Endothelial cell of umbilical vein (primary cell): Measurements from ENCODE around the gene UNC5C. TPM values are rescaled to one million over a fixed set of nuclear protein-coding genes. Genes with fewer than 3 reads are reported as not detected.

Experiments
- BruUV-seq: library from RNA; stranded (reverse); fragments of 400-500 nt; replicated peaks from 2 replicates; lab custom pipeline; 2021; lab: Mats Ljungman, UMichigan
- CTCF ChIA-PET: fragments of 300-600, 350-600 bp; sonication (Branson Sonifier 250); formaldehyde crosslinking; loops from one replicate; lab custom pipeline; 2021; ENCODE audit warnings: antibody characterized with exemption, inconsistent platforms; lab: Charles Lee
- POLR2A ChIA-PET: fragments of 300-600, 350-600 bp; sonication (Branson Sonifier 250); formaldehyde crosslinking; loops from one replicate; lab custom pipeline; 2021; ENCODE audit warnings: antibody characterized with exemption, inconsistent platforms; lab: Charles Lee
- DNase-seq: peaks from one replicate; pipeline ENCODE4 v3.0.0-alpha.2; 2011; ENCODE audit warnings: low read depth, low spot score
- FAIRE-seq: peaks from 2 replicates; lab custom pipeline; 2011; peaks lifted over from hg19 to GRCh38; lab: Jason Lieb, UNC
- H2AFZ ChIP-seq: 2 replicates; pipeline ENCODE4 v1.6.0; 2012; ENCODE audit warnings: low read depth, low read length, control low read depth, inconsistent platforms
- H3K27ac ChIP-seq: 2 replicates; pipeline ENCODE4 v1.5.1; 2011; ENCODE audit warnings: low read depth, mild to moderate bottlenecking, control low read depth, low read length, moderate library complexity; ENCODE audit not compliant: insufficient read depth
- H3K27me3 ChIP-seq, 2 experiments: 2 replicates each; pipeline versions ENCODE4 v1.6.0 to v1.6.1; 2011; ENCODE audit warnings: low read length in 2 of 2, mixed read lengths in 1 of 2; ENCODE audit not compliant: control insufficient read depth in 2 of 2, insufficient read depth in 2 of 2
- H3K36me3 ChIP-seq, 2 experiments: 2 replicates in 1 of 2; 3 replicates in 1 of 2; pipeline ENCODE4 v1.5.1; 2011; ENCODE audit warnings: low read length in 2 of 2, mild to moderate bottlenecking in 1 of 2, moderate library complexity in 1 of 2; ENCODE audit not compliant: control insufficient read depth in 2 of 2, insufficient read depth in 2 of 2; ENCODE audit errors: extremely low read depth in 1 of 2
- H3K4me1 ChIP-seq: 3 replicates; pipeline ENCODE4 v1.5.1; 2011; ENCODE audit warnings: mild to moderate bottlenecking, low read length; ENCODE audit not compliant: control insufficient read depth, insufficient read depth; ENCODE audit errors: extremely low read depth
- H3K4me2 ChIP-seq: 2 replicates; pipeline ENCODE4 v1.6.1; 2011; ENCODE audit warnings: low read length, control low read depth, mixed read lengths; ENCODE audit not compliant: insufficient read depth
- H3K4me3 ChIP-seq, 3 experiments: fragments of 200-600 bp in 1 of 3; sonication (generic), shearing (Covaris generic) in 1 of 3; replicated peaks in 1 of 3; 2 replicates each; pipeline ENCODE4 v1.5.1; 2011 to 2016; ENCODE audit warnings: control low read depth in 3 of 3, low read length in 3 of 3, mild to moderate bottlenecking in 2 of 3, inconsistent platforms in 1 of 3, low read depth in 1 of 3, moderate library complexity in 1 of 3; ENCODE audit not compliant: insufficient read depth in 1 of 3
- H3K79me2 ChIP-seq: 2 replicates; pipeline ENCODE4 v1.6.0; 2012; ENCODE audit warnings: low read length, inconsistent platforms; ENCODE audit not compliant: control insufficient read depth, insufficient read depth
- H3K9ac ChIP-seq: replicated peaks from 2 replicates; pipeline ENCODE3; 2011; ENCODE audit warnings: low read length, control low read depth; ENCODE audit not compliant: insufficient read depth; ENCODE audit errors: extremely low read depth
- H3K9me1 ChIP-seq: replicated peaks from 3 replicates; pipeline ENCODE4 v1.6.0; 2011; ENCODE audit warnings: mild to moderate bottlenecking, low read length; ENCODE audit not compliant: control insufficient read depth, insufficient read depth; ENCODE audit errors: extremely low read depth
- H3K9me3 ChIP-seq: replicated peaks from 2 replicates; pipeline ENCODE4 v1.5.1; 2012; ENCODE audit warnings: low read length, inconsistent platforms; ENCODE audit not compliant: control insufficient read depth, insufficient read depth
- H4K20me1 ChIP-seq: replicated peaks from 2 replicates; pipeline ENCODE3; 2011; ENCODE audit warnings: mild to moderate bottlenecking, low read length; ENCODE audit not compliant: control insufficient read depth, insufficient read depth; ENCODE audit errors: extremely low read depth
- CTCF ChIP-seq, 2 donors: IDR thresholded peaks; 1 replicate in 1 of 2; 2 replicates in 1 of 2; pipeline ENCODE4 v1.5.1; 2011; ENCODE audit warnings: low read length in 2 of 2, mild to moderate bottlenecking in 2 of 2, moderate library complexity in 2 of 2, control low read depth in 1 of 2, inconsistent platforms in 1 of 2, low read depth in 1 of 2; ENCODE audit not compliant: insufficient read depth in 1 of 2; ENCODE audit errors: extremely low read depth in 1 of 2
- EZH2 ChIP-seq: IDR thresholded peaks from 2 replicates; pipeline ENCODE4 v1.6.1; 2012; ENCODE audit warnings: borderline replicate concordance, low read depth, mild to moderate bottlenecking, moderate library complexity, low read length, inconsistent platforms; ENCODE audit not compliant: severe bottlenecking
- FOS ChIP-seq: IDR thresholded peaks from 2 replicates; pipeline ENCODE4 v1.6.1; 2011; ENCODE audit warnings: mild to moderate bottlenecking, low read length, moderate library complexity, borderline replicate concordance; ENCODE audit not compliant: insufficient read depth
- GATA2 ChIP-seq: IDR thresholded peaks from 2 replicates; pipeline ENCODE4 v1.7.0; 2011; ENCODE audit warnings: low read depth, mild to moderate bottlenecking, moderate library complexity, mixed read lengths, low read length; ENCODE audit not compliant: insufficient read length, insufficient read depth
- JUN ChIP-seq: IDR thresholded peaks from 2 replicates; pipeline ENCODE4 v1.6.1; 2011; ENCODE audit warnings: borderline replicate concordance, low read depth; ENCODE audit not compliant: insufficient read length, insufficient read depth
- MYC ChIP-seq: IDR thresholded peaks from one replicate; pipeline ENCODE4 v1.6.1; 2011; ENCODE audit warnings: mild to moderate bottlenecking, low read depth, low read length
- POLR2A ChIP-seq: IDR thresholded peaks from 2 replicates; pipeline ENCODE4 v1.6.1; 2012; ENCODE audit warnings: low read depth, mild to moderate bottlenecking, control low read depth, low read length
- POLR2AphosphoS5 ChIP-seq: IDR thresholded peaks from 2 replicates; pipeline ENCODE4 v1.6.1; 2012; ENCODE audit warnings: low read depth, mild to moderate bottlenecking, control low read depth, low read length, moderate library complexity; ENCODE audit not compliant: insufficient read depth
- dilution Hi-C: fragments of 300-500 bp; cut with MboI; formaldehyde crosslinking; loops from one replicate; pipeline ENCODE4 v1.15.0; 2019; ENCODE audit warnings: low sequenced_read_pairs; ENCODE audit not compliant: extremely low pct_ligation_motif_present
- intact Hi-C: fragments of 100-400 bp; cut with micrococcal nuclease; formaldehyde crosslinking; loops from one replicate; pipeline ENCODE4 v1.10.0; 2022
- polyA plus RNA-seq, 4 experiments: library from polyadenylated mRNA; depleted of rRNA in 3 of 4; stranded (reverse) in 3 of 4; unstranded in 1 of 4; fragments of >200 nt; gene quantifications; 2 replicates each; pipeline versions ENCODE4 v1.2.1 to v1.2.3, GENCODE V29; 2011 to 2012; ENCODE audit warnings: missing spikeins in 1 of 4
- total RNA-seq: library from RNA; stranded (reverse); gene quantifications from 2 replicates; pipeline ENCODE4 v1.2.3, GENCODE V29; 2021
- TF ChIP-seq, protein P1 (sequence below): IDR thresholded peaks from 2 replicates; pipeline ENCODE4 v1.6.1; 2011; ENCODE audit not compliant: insufficient read depth, insufficient read length

Gene UNC5C
- total and polyA plus RNA-seq, 2 donors (not counting 3 experiments of a cell fraction or from before 2014, with no cell fraction given) = 0.44 to 0.53 TPM

DNA sequence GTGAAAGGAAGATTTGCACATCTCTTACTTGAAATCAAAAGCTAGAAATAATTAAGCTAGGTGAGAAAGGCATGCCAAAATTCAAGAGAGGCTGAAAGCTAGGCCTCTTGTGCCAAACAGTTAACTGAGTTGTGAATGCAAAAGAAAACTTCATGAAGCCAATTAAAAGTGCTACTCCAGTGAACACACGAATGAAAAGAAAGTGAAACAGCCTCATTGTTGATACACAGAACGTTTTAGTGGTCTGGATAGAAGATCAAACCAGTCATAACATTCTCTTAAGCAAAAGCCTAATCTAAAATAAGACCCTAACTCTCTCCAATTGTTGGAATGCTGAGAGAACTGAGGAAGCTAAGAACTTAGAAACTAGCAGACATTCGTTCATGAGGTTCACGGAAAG is 122.3 kb downstream of the UNC5C start:
- CTCF ChIA-PET = no interaction called here
- Histone ChIP-seq H3K9me3 (no peaks in the 10 kb centered on the region), H3K36me3 (no peaks in the 10 kb centered on the region), H3K4me3 (no peak overlapping the region), H3K9me1 (no peaks in the 10 kb centered on the region), H3K27me3 (no peaks in the 10 kb centered on the region), H3K79me2 (no peaks in the 10 kb centered on the region), H3K4me1 (no peaks in the 10 kb centered on the region), H3K4me2 (no peak overlapping the region), H4K20me1 (no peaks in the 10 kb centered on the region), H2AFZ (no peak overlapping the region), H3K9ac (no peak overlapping the region), H3K27ac (no peak overlapping the region)
- no peak for TF ChIP-seq CTCF (IDR thresholded peaks at IDR 0.05; ENCODE audit: extremely low read depth in 1 of 2, insufficient read depth in 1 of 2, low read depth in 1 of 2, low read length in 2 of 2)
- TF ChIP-seq, protein P1, sequence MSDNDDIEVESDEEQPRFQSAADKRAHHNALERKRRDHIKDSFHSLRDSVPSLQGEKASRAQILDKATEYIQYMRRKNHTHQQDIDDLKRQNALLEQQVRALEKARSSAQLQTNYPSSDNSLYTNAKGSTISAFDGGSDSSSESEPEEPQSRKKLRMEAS = no peak
- TF ChIP-seq GATA2 = no peak
- no peak for TF ChIP-seq JUN
- TF ChIP-seq FOS = no peak
- no peak for TF ChIP-seq POLR2AphosphoS5
- no peak for TF ChIP-seq EZH2
- no peak for TF ChIP-seq MYC
- no peak for TF ChIP-seq POLR2A
- FAIRE-seq (no peak), DNase-seq (no peak)
- BruUV-seq = no TSS peak
- intact Hi-C loops = no loop called here
- dilution Hi-C loops = no loop called here
- POLR2A ChIA-PET = no interaction called here
